Caco-2 (cell line): ENCODE measurements around the gene TIMM44. TPM values are rescaled to one million over a fixed set of nuclear protein-coding genes. Genes with fewer than 3 reads are reported as not detected.

Experiments used
- BruUV-seq: library from RNA; stranded (reverse); fragments of 400-500 nt; replicated peaks from 2 replicates; lab custom pipeline; 2021; lab: Mats Ljungman, UMichigan
- CTCF ChIA-PET: fragments of 300-600 bp; sonication (Branson Sonifier 250); formaldehyde crosslinking; loops from one replicate; lab custom pipeline; 2022; ENCODE audit warnings: antibody characterized with exemption; lab: Charles Lee
- POLR2A ChIA-PET: fragments of 300-600 bp; sonication (Branson Sonifier 250); formaldehyde crosslinking; loops from one replicate; lab custom pipeline; 2022; ENCODE audit warnings: antibody characterized with exemption; lab: Charles Lee
- DNase-seq, 2 experiments: peaks; one replicate each; pipeline versions ENCODE4 v3.0.0 to v3.0.0-alpha.2; 2020 to 2022
- H3K27me3 ChIP-seq: replicated peaks from 2 replicates; pipeline ENCODE4 v1.6.0; 2011; ENCODE audit warnings: low read length; ENCODE audit not compliant: control insufficient read depth, insufficient read depth
- H3K36me3 ChIP-seq: 2 replicates; pipeline ENCODE4 v1.5.1; 2011; ENCODE audit warnings: low read length; ENCODE audit not compliant: control insufficient read depth, insufficient read depth
- H3K4me1 ChIP-seq: fragments of 250-450 bp; sonication (Bioruptor Pico); 2 replicates; pipeline ENCODE4 v1.5.1; 2020; ENCODE audit warnings: mild to moderate bottlenecking
- H3K4me3 ChIP-seq: 2 replicates; pipeline ENCODE4 v1.5.1; 2011; ENCODE audit warnings: low read depth, mild to moderate bottlenecking, control low read depth, low read length
- H3K9me3 ChIP-seq: fragments of 250-450 bp; sonication (Bioruptor Pico); 2 replicates; pipeline ENCODE4 v1.5.1; 2020; ENCODE audit warnings: mild to moderate bottlenecking, moderate library complexity
- H3K27ac Mint-ChIP-seq: one replicate; pipeline ENCODE4 v1.8.0; 2022; ENCODE audit warnings: mixed read lengths; ENCODE audit not compliant: unreplicated experiment
- H3K27me3 Mint-ChIP-seq: one replicate; pipeline ENCODE4 v1.8.0; 2022; ENCODE audit warnings: mixed read lengths; ENCODE audit not compliant: insufficient read depth, unreplicated experiment
- H3K36me3 Mint-ChIP-seq: one replicate; pipeline ENCODE4 v1.8.0; 2022; ENCODE audit warnings: mild to moderate bottlenecking, mixed read lengths; ENCODE audit not compliant: insufficient read depth, unreplicated experiment
- H3K4me1 Mint-ChIP-seq: one replicate; pipeline ENCODE4 v1.8.0; 2022; ENCODE audit warnings: low read depth, mixed read lengths; ENCODE audit not compliant: unreplicated experiment
- H3K4me3 Mint-ChIP-seq: one replicate; pipeline ENCODE4 v1.8.0; 2022; ENCODE audit warnings: mild to moderate bottlenecking, moderate library complexity, mixed read lengths; ENCODE audit not compliant: unreplicated experiment
- H3K9me3 Mint-ChIP-seq: one replicate; pipeline ENCODE4 v1.8.0; 2022; ENCODE audit warnings: mixed read lengths; ENCODE audit not compliant: unreplicated experiment
- CTCF ChIP-seq, 2 experiments: fragments of 200-600 bp in 1 of 2; IDR thresholded peaks; 1 replicate in 1 of 2; 2 replicates in 1 of 2; pipeline versions ENCODE4 v1.5.1 to v1.8.0; 2011 to 2022; ENCODE audit warnings: antibody characterized with exemption in 1 of 2, control low read depth in 1 of 2, inconsistent platforms in 1 of 2, low read depth in 1 of 2, low read length in 1 of 2, mild to moderate bottlenecking in 1 of 2, moderate library complexity in 1 of 2; ENCODE audit not compliant: insufficient read depth in 1 of 2, severe bottlenecking in 1 of 2, unreplicated experiment in 1 of 2
- intact Hi-C: fragments of 100-400 bp; cut with micrococcal nuclease; formaldehyde crosslinking; loops from one replicate; pipeline ENCODE4 v1.10.0; 2022; ENCODE audit not compliant: unreplicated experiment
- total RNA-seq: library from RNA; stranded (reverse); gene quantifications from 2 replicates; pipeline ENCODE4 v1.2.3, GENCODE V29; 2022

Gene TIMM44
- total RNA-seq, 1 experiment from 2014 or later, result 129 TPM

DNA sequence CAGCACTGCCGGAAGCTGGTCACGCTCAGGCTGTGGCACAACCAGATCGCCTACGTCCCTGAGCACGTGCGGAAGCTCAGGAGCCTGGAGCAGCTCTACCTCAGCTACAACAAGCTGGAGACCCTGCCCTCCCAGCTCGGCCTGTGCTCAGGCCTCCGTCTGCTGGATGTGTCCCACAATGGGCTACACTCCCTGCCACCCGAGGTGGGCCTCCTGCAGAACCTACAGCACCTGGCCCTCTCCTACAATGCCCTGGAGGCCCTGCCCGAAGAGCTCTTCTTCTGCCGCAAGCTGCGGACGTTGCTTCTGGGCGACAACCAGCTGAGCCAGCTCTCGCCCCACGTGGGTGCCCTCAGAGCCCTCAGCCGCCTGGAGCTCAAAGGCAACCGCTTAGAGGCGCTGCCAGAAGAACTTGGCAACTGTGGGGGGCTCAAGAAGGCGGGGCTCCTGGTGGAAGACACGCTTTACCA lies 43.0 kb downstream of the TIMM44 start:
- TF ChIP-seq CTCF (IDR thresholded peaks at IDR 0.05; ENCODE audit: insufficient read depth in 1 of 2, low read depth in 1 of 2, low read length in 1 of 2, severe bottlenecking in 1 of 2, unreplicated experiment in 1 of 2), result no peak
- Histone ChIP-seq H3K4me3 (no peak overlapping the region), H3K36me3 (peaks cover 2% of the 10 kb centered on the region; the same call in 1 of the 2 replicates), H3K9me3 (no peaks in the 10 kb centered on the region), H3K27me3 (no peaks in the 10 kb centered on the region), H3K4me1 (peaks cover 12% of the 10 kb centered on the region; the same call in 1 of the 2 replicates)
- H3K9me3 Mint-ChIP-seq, result no peaks in the 10 kb centered on the region
- POLR2A ChIA-PET, result interaction anchor here (0.6 kb wide), 1 partner anchor 20 kb away, joined by 4 read pairs; the partner anchor contains the start of gene SNAPC2
- CTCF ChIA-PET, result no interaction called here
- H3K4me1 Mint-ChIP-seq, result peaks cover 6% of the 10 kb centered on the region
- no TSS peak for BruUV-seq
- intact Hi-C loops, result no loop called here
- peaks cover 26% of the 10 kb centered on the region for H3K36me3 Mint-ChIP-seq
- H3K27ac Mint-ChIP-seq, result no peak overlapping the region
- no peak for DNase-seq
- no peak overlapping the region for H3K4me3 Mint-ChIP-seq
- H3K27me3 Mint-ChIP-seq, result no peaks in the 10 kb centered on the region

DNA sequence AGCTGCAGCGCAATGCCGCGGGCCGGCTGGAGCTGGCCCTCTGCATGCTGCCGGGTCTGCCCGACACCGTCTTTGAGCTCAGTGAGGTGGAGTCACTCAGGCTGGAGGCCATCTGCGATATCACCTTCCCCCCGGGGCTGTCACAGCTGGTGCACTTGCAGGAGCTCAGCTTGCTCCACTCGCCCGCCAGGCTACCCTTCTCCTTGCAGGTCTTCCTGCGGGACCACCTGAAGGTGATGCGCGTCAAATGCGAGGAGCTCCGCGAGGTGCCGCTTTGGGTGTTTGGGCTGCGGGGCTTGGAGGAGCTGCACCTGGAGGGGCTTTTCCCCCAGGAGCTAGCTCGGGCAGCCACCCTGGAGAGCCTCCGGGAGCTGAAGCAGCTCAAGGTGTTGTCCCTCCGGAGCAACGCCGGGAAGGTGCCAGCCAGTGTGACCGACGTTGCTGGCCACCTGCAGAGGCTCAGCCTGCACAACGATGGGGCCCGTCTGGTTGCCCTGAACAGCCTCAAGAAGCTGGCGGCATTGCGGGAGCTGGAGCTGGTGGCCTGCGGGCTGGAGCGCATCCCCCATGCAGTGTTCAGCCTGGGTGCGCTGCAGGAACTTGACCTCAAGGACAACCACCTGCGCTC lies 43.6 kb downstream of the TIMM44 start:
- ChIA-PET CTCF (no interaction called here), POLR2A (interaction anchor here (0.6 kb wide), 1 partner anchor 20 kb away, joined by 4 read pairs; the partner anchor contains the start of gene SNAPC2)
- Histone ChIP-seq H3K9me3 (no peaks in the 10 kb centered on the region), H3K36me3 (peaks cover 2% of the 10 kb centered on the region; the same call in 1 of the 2 replicates), H3K4me3 (no peak overlapping the region), H3K4me1 (peaks cover 9% of the 10 kb centered on the region; the same call in 1 of the 2 replicates), H3K27me3 (no peaks in the 10 kb centered on the region)
- no peak for TF ChIP-seq CTCF (IDR thresholded peaks at IDR 0.05; ENCODE audit: insufficient read depth in 1 of 2, low read depth in 1 of 2, low read length in 1 of 2, severe bottlenecking in 1 of 2, unreplicated experiment in 1 of 2)
- H3K9me3 Mint-ChIP-seq, result no peaks in the 10 kb centered on the region
- DNase-seq, result no peak
- H3K4me3 Mint-ChIP-seq, result no peak overlapping the region
- BruUV-seq, result no TSS peak
- H3K36me3 Mint-ChIP-seq, result peaks cover 29% of the 10 kb centered on the region
- peaks cover 3% of the 10 kb centered on the region for H3K4me1 Mint-ChIP-seq
- intact Hi-C loops, result no loop called here
- no peaks in the 10 kb centered on the region for H3K27me3 Mint-ChIP-seq
- no peak overlapping the region for H3K27ac Mint-ChIP-seq

GRCh38 chr19:7898967-7899366 lies 44.5 kb downstream of the TIMM44 start:
- no peaks in the 10 kb centered on the region for H3K27me3 ChIP-seq
- H3K4me3 ChIP-seq, result no peak overlapping the region
- Mint-ChIP-seq H3K27me3 (no peaks in the 10 kb centered on the region), H3K4me3 (no peak overlapping the region), H3K36me3 (peaks cover 22% of the 10 kb centered on the region), H3K4me1 (no peaks in the 10 kb centered on the region), H3K27ac (no peak overlapping the region), H3K9me3 (no peaks in the 10 kb centered on the region)
- ChIA-PET CTCF (interaction anchor here (0.7 kb wide), 1 partner anchor 30 kb away, joined by 3 read pairs; no protein-coding TSS in a partner anchor), POLR2A (no interaction called here)
- DNase-seq, result no peak
- H3K36me3 ChIP-seq, result no peaks in the 10 kb centered on the region
- no peaks in the 10 kb centered on the region for H3K9me3 ChIP-seq
- intact Hi-C loops, result no loop called here
- H3K4me1 ChIP-seq, result 0 out of 2 replicates have a peak, but pooled peaks cover 4% of the 10 kb centered on the region
- no TSS peak for BruUV-seq
- no peak for TF ChIP-seq CTCF (IDR thresholded peaks at IDR 0.05; ENCODE audit: insufficient read depth in 1 of 2, low read depth in 1 of 2, low read length in 1 of 2, severe bottlenecking in 1 of 2, unreplicated experiment in 1 of 2)
